GM12801 (cell line): ENCODE measurements around the gene PIK3R6.

Source experiments
- CTCF ChIP-seq: IDR thresholded peaks from one replicate; pipeline ENCODE4 v1.5.1; 2011; ENCODE audit warnings: control low read depth; ENCODE audit not compliant: insufficient read length; ENCODE audit errors: extremely low read depth

Gene PIK3R6

GRCh38 chr17:8861495-8862181 is 5.8 kb downstream of the PIK3R6 start:
- TF ChIP-seq CTCF, result no peak

- TF ChIP-seq CTCF, result no peak
Observed at GRCh38 chr17:8859804-8860430, 7.6 kb downstream of the PIK3R6 start.

- TF ChIP-seq CTCF, result no peak
Observed at GRCh38 chr17:8859027-8859803, 8.3 kb downstream of the PIK3R6 start.

GRCh38 chr17:8857919-8858318 is 9.6 kb downstream of the PIK3R6 start:
- no peak for TF ChIP-seq CTCF

- TF ChIP-seq CTCF, result no peak
Observed at GRCh38 chr17:8856869-8857575, 10.5 kb downstream of the PIK3R6 start.

- no peak for TF ChIP-seq CTCF
Observed at GRCh38 chr17:8855477-8856204, 11.8 kb downstream of the PIK3R6 start.

GRCh38 chr17:8851600-8851999 is 15.9 kb downstream of the PIK3R6 start:
- TF ChIP-seq CTCF, result no peak
